Smooth muscle cell of the pulmonary artery (primary cell): ENCODE results near the gene DAB2IP. TPM values are rescaled to one million over a fixed set of nuclear protein-coding genes. Genes with fewer than 3 reads are reported as not detected.

Source experiments
- total RNA-seq: library from RNA; depleted of rRNA; stranded (reverse); fragments of >200 nt; gene quantifications from 2 replicates; pipeline ENCODE4 v1.2.3, GENCODE V29; 2014

The DAB2IP gene
- 30.8 and 33.3 TPM in 2 replicates for total RNA-seq

DNA sequence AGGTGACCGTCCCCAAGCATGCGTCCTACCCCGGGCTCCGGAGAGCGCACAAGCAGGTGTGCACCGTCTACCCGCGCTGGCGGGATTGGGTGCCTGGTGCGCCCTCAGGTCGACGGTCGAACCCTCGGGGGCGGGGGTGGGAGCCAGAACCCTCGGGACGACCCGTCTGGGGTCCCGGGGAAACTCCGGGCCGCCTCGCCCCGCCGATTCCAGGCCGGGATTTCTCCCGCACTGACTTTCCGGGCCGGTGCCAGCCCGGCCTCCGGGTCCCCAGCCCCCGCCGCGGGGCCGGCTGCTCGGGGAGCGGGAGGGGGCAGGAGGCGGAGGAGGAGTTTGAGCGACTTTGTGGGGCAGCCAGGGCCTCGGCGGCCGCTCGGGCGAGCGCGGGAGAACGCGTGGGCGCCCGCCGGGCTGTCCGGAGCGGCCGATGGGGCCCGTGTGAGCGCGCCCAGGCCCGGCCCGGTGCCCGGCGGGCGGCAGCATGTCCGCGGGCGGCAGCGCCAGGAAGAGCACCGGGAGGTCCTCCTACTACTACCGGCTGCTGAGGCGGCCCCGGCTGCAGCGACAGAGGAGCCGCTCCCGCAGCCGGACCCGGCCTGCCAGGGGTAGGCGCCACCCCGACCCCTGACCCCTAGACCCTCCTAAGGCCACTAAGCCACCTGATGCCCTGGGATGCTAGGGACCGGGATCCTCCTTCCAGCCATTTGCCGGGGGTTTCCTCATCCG lies at the start of gene DAB2IP:
Gene DAB2IP, plus strand, starts transcription at position 340 of the 726 bp plus-strand sequence. Its CDS starts 142 bp downstream, at position 482.

Other genes starting within 250 kb of the DAB2IP start
- 0.10 and 0.20 TPM in 2 replicates for gene GGTA1, start 151.8 kb upstream of the DAB2IP start, total RNA-seq